HL-60/S4 treated with retinoic acid at 250 ng/mL for 4 days and 3 days (cell line): ENCODE results near the gene ACOX3.

Experiments used
- in situ Hi-C: fragments of 300-500 bp; cut with MboI; formaldehyde crosslinking; loops from 2 replicates; pipeline ENCODE4 v1.7.0; 2022; ENCODE audit warnings: low sequenced_read_pairs

Gene ACOX3

DNA sequence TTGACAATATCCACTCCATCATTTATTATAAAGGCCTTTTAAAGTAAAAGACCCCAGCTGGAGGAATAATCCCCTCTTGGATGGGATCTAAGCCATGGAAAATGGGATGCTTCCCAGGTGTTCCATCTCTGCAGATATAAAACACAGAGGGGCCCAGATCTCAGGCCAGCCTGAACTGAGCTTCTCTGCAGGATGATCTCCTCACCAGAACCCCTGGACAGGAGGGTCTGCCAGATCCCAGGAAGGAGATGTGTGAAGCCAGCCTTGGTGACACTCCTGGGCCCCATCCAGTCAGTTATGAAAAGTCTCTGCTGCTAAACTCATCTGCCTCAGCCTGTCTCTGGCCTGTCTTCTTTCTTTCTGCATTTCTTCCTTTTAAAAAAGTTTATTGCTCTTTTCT is 114.3 kb downstream of the ACOX3 start:
- in situ Hi-C loops = no loop called here

DNA sequence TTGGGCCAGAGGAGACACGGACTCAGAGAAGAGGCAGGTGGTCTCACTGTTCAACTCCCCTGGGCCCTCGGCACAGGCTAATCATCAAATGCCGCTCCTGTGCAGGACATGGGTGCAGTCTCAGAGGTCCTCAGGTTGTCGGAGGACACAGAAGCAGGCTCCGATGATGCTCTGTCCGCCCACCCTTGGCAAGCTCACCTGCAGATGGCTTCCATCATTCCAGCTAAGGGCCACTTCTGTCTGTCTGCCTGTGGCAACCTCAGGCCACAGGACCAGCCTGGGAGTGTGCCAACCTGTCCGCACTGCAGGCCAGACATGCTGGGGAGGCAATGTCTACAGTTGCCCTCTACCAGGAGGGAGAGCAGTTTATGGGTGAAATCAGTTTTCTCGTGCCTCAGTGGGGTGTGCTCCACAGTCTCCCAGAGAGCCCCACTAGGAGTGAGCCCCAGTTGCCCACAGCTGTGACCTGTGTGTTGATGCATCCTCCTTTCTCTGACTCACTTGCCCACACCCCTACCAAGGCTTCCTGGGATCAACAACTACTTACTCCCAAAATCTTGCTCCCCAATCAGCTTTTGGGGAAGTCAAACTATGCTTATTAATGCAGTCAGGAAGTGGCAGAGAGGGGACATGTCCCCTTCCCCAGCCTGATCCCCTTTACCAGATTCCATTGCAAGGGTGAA is 115.1 kb downstream of the ACOX3 start:
- in situ Hi-C loops = no loop called here

DNA sequence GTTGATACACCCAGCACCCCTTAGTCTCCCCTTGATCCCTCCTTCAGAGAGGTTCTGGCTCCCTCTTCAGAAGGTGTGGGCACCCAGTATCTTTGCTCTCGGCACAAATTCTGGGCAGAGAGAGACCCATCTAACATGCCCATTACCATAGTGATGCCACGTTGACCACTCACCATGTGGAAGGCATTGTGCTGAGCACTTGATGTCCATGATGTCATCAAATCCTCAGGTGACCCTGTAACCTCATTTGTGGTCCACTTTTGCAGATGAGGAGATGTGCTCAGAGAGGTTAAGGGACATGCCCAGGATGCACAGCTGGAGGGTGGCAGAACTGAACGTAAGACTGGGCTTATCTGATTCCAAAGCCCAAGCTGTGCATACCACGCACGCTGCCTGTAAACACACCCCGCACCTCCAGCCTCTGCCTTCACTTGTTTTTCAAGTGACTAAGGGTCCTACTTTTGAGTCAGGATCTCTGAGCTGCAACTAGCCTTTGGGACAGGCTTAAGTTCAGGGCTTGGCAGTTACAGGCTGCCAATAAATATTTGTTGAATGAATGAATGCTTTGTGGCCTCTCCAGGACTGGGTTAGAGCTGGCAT is 115.8 kb downstream of the ACOX3 start:
- in situ Hi-C loops = no loop called here

DNA sequence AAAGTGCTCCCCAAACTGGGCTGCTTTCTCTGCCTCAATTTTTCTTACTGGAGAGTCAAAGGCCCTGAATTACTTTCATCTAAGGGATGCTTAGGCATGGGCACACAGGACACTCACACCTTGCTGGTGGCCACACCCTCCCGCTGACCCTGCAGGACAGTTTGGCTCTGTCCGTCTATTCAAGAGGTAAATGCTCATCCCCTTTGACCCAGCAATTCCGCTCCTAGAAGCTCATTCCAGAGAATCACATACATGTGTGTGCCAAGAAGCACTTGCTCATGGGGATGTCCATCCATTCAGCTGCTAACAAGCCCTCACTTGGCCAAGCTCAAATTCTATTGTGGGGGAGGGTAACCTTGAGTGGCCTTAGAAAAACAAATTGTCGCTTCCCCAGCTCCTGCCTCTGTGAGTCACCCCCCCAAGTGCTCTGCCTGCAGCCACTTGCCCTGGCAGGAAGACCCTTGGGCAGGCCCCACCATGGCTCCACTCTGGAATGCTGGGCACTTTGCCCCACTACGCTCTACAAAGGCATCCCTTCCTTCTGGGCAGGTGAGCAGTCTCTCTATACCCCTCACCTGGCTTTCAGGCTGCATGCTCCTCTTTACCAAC is 116.5 kb downstream of the ACOX3 start:
- in situ Hi-C loops = no loop called here

DNA sequence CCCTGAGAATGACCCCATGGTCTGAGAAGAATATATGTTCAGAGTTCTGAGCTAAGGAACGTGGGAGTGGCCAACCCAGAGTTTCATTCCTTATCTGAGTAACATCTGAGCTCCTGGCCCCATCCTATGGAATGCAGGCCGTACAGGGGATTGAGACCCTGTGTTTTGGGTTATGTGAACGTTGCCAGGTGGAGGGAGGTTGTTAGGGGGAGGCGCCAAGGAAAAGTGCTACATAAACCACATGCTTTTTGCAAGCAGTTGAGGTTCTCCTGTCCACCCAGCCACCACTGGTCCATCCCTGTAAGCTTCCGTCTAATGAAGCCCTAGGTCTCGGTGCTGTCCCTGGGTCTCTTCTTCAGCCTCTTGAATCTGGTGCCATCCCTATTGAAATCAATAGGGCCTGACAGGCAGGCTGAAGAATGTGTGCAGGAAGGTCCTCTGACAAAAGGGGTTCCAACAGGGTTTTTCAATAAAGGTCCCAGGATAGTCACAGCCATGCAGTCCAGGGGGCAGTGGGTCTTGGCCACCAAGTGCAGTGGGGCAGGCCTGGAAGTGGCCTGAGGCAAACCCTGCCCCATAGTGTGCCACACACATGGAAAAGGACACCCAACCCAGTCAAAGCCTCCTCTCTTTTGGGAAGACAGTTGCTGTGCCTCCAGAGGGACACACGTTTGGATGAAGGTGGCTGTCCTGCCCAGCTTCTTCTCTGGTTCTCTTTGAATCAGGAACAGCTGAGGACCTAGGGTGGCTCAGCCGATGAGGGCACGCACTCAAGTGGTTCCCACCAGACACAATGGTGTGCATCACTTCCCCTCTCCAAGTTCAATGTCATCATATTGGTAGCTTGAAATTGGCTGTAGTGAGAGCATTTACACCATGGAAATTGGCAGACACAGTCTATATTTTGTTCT is 117.5 kb downstream of the ACOX3 start:
- in situ Hi-C loops = no loop called here

DNA sequence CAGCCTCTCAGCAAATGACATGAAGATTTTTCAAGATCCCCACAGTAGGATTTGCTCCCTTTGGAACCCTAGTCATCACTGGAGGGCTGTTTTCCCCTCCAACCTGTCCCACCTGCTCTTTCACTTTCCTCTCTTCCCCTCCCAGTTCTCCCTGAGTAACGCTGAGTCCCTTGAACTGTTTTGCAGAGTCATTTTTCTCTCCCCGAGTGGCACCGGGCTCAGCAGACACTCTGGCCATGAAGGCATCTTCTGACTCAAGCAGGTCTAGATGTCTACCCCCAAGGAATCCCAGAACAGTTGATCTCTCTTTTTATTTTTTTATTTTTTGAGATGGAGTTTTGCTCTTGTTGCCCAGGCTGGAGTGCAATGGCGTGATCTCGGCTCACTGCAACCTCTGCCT is 118.8 kb downstream of the ACOX3 start:
- in situ Hi-C loops = no loop called here

DNA sequence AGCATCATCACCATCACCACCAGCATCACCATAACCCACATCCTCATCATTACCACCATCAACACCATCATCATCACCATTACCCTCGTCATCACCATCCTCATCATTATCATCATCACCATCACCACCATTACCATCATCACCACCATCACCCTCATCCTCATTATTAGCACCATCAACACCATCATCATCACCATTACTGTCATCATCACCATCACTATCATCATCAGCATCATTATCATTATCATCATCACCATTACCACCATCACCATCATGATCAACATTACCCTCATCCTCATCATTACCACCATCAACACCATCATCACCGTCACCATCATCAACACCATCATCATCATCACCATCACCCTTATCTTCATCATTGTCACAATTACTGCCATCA is 119.3 kb downstream of the ACOX3 start:
- in situ Hi-C loops = no loop called here

DNA sequence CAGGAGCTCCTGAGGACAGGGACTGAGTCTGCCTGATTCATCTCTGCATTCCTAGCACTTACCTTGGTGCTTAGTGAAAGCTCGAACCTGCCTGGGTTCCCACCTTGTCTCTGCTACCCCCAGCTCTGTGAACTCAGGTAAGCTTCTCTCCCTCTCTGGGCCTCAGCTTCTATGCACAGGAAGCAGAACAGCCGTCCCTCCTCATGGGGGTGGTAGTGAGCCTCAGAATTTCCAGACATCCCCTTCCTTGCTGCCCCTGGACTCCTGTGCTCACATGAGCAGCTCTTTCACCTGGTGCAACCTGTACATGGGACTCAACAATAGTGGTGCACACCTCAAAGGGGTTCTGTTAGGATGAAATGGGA is 120.2 kb downstream of the ACOX3 start:
- in situ Hi-C loops = no loop called here

DNA sequence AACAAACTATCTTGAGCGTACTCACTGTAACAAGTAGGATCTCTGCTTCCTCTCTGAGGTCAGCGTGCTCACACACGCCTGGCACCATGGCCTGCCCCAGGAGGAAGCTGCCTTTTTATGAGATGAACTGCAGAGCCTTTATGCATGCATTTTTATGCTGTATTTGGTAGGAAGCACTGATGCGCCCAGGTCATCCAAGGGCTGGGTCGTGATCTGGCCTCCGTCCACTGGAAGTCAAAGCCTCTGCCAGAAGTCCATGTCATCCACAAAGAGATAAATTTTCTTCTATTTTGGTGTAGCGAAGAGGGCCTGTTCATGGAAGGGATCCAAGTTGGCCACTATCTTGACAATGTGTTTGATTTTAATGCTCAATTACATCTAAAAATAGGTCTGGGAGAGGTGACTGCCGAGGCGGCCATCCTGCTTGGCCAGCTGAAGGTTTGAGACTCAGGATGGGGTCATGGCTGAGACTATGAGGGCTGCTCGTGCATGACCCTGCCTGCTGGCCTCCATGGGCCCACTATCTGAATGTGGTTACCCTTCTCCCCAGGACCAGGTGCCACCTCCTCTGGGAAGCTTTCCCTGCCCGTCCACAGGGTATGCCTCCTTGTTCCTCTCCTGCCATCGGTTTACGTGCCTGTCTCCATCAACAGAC is 120.7 kb downstream of the ACOX3 start:
- in situ Hi-C loops = no loop called here

DNA sequence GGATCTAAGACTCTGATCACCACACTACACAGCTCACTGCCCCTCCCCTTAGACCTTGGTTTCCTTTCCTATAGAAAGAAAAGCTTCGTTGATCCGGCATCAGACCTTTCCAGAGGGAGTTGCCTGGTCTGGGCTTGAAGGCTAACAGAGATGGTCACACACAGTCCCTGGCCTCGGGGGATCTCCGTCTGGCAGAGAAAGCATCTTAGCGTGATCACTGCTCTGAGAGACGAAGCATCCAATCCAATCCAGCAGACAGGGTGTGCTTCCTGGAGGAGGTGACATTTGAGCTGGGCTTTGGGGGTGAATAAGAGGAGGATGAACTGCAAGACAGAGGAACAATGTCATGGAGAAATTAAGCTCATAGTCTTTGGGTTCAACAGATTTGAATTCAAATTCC is 121.5 kb downstream of the ACOX3 start:
- in situ Hi-C loops = no loop called here

DNA sequence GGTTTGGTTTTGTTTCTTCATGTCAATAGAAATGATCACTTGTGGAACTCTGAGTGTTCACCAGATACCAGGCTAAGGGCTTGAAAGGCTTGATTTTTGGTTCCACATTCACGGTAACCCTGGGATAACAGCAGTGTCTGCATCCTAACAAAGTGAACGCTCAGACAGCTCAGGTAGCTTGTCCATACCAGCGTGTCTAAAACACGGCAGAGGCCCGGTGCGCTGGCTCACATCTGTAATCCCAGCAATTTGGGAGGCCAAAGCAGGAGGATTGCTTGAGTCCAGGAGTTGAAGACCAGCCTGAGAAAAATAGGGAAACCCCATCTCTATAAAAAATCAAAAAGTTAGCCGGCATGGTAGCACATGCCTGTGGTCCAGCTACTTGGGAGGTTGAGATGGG is 122.0 kb downstream of the ACOX3 start:
- in situ Hi-C loops = no loop called here

DNA sequence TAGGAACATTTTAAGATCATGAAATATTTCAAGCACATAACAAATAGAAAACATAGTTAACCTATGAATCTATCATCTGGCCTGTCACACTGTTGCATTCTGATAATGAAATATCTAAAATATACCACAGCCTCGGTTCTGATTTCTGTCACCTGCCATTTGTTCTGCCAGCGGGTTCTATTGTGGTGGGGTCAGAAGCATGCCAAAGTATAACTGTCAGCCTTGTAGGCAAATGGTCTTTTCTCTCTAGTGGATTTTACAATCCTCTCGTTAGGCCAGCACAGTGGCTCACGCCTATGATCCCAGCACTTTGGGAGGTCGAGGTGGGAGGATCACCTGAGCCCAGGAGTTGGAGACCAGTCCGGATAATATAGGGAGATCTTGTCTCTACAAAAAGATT is 123.0 kb downstream of the ACOX3 start:
- in situ Hi-C loops = no loop called here

DNA sequence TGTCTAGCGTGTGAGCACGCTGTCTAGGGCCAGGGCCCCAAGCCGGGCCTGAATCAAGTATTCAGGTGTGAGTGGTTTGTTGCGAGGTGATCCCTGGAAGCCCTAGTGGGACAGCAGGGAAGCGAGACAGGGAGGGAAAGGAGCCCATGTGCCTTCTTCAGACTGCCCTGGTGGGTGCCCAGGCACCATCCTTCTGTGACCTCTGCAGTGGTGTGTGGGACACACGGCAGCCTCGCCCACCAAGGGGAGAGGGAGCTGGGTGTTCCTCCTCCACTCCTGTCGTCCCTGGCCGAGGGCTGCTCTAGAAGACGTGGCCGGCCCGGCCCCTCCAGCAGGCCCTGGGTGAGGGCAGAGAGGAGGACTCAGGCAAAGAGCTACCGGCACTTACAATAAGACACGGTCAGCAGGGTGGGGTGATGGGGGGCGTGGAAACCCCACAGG is 123.6 kb downstream of the ACOX3 start:
- in situ Hi-C loops = no loop called here
